MM.1S (cell line): ENCODE data around the gene WDR19.

ENCODE experiments used
- CTCF ChIP-seq: fragments of 300-600 bp; sonication (generic); IDR thresholded peaks from 2 replicates; pipeline ENCODE4 v1.5.1; 2016; ENCODE audit warnings: antibody characterized with exemption, low read length, mixed read lengths
- EZH2 ChIP-seq: fragments of 300-600 bp; sonication (generic); optimal IDR thresholded peaks from 2 replicates; pipeline ENCODE3; 2017; ENCODE audit warnings: low read depth, mild to moderate bottlenecking, antibody characterized with exemption, low read length, mixed read lengths

- TF ChIP-seq EZH2 = no peak
- TF ChIP-seq CTCF = no peak
Observed at GRCh38 chr4:39256436-39256835, 74.1 kb downstream of the WDR19 start.
